GM18867 (cell line): ENCODE results near the gene GOT1.

Experiments used
- ATAC-seq: cut with Tn5 transposase; IDR thresholded peaks from one replicate; pipeline ENCODE4 v1.9.1; 2021; ENCODE audit warnings: mild to moderate bottlenecking, moderate library complexity; ENCODE audit not compliant: unreplicated experiment

The GOT1 gene

GRCh38 chr10:99364125-99364524 lies 66.3 kb downstream of the GOT1 start:
- ATAC-seq: no peak

DNA sequence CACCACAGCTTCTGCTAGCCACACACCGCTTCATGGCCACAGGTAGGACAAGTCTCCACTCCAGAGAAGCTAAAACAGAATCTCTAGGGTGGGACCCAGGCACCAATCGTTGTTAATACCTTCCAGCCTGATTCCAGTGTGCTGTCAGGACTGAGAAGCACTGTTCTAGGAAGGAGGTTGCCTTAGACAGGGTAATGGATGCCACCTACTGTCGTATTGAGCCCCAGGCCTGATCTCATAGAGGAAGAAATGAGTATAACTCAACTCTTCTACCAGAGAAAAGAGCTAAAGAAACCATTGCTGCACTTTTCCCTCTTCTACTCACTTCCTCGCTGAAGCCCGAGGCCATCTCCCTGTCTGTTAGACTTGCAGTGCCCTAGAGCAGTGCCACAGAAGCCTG lies 69.5 kb downstream of the GOT1 start:
- ATAC-seq: no peak

- no peak for ATAC-seq
These were observed 72.3 kb downstream of the GOT1 start for GRCh38 chr10:99358101-99358500.

- no peak for ATAC-seq
These were observed 72.7 kb downstream of the GOT1 start for GRCh38 chr10:99357691-99358090.

DNA sequence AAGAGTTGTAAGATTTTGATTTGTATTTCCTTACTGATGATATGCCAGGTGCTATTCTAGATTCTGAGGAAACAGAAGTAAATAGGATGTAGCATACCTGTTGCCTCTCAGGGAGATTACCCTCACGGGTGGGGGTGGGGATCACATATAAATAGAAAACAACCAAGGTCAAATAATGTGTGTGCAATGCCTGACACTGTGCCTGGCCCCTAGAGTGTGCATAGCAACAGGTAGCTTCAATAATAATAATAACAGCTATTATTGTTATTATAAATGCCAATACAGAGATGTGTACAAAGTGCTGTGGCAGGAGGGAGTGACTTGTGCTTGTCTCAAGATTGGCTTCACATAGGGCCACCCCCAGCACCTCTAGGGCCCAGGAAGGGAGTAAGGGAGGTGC lies 77.2 kb downstream of the GOT1 start:
- no peak for ATAC-seq

GRCh38 chr10:99347672-99348071 lies 82.8 kb downstream of the GOT1 start:
- no peak for ATAC-seq
